HPDE6-E6E7 (cell line): Measurements from ENCODE around the gene RHOBTB3.
A peak's percentile ranks its signal among the peaks of the same experiment; 100 is the strongest.

Source experiments
- DNase-seq: peaks from one replicate; pipeline ENCODE4 v3.0.0; 2011; ENCODE audit warnings: missing footprints; ENCODE audit errors: extremely low spot score

The RHOBTB3 gene

GRCh38 chr5:95713960-95714710 lies 17.0 kb upstream of the RHOBTB3 start:
- DNase-seq, result no peak

GRCh38 chr5:95715799-95716461 lies 15.2 kb upstream of the RHOBTB3 start:
- DNase-seq, result peak; percentile 61

GRCh38 chr5:95717439-95717838 lies 13.7 kb upstream of the RHOBTB3 start:
- no peak for DNase-seq

- DNase-seq, result no peak
Observed at GRCh38 chr5:95718203-95718602, 12.9 kb upstream of the RHOBTB3 start.

- no peak for DNase-seq
Observed at GRCh38 chr5:95718738-95719137, 12.4 kb upstream of the RHOBTB3 start.

- no peak for DNase-seq
Observed at GRCh38 chr5:95720094-95720786, 10.9 kb upstream of the RHOBTB3 start.

GRCh38 chr5:95721582-95722295 lies 9.4 kb upstream of the RHOBTB3 start:
- DNase-seq, result no peak

- no peak for DNase-seq
Observed at GRCh38 chr5:95723632-95724369, 7.3 kb upstream of the RHOBTB3 start.

GRCh38 chr5:95725071-95725820 lies 5.9 kb upstream of the RHOBTB3 start:
- no peak for DNase-seq

GRCh38 chr5:95725937-95726810 lies 5.0 kb upstream of the RHOBTB3 start:
- DNase-seq, result no peak

- DNase-seq, result no peak
Observed at GRCh38 chr5:95726811-95727763, 4.0 kb upstream of the RHOBTB3 start.

- peak; percentile 42 for DNase-seq
Observed at GRCh38 chr5:95727764-95728191, 3.4 kb upstream of the RHOBTB3 start.

GRCh38 chr5:95728494-95729114 lies 2.5 kb upstream of the RHOBTB3 start:
- DNase-seq, result no peak

- no peak for DNase-seq
Observed at GRCh38 chr5:95729115-95730010, 1.8 kb upstream of the RHOBTB3 start.

- DNase-seq, result no peak
Observed at GRCh38 chr5:95730011-95730700, 980 bp upstream of the RHOBTB3 start.
